HFF-Myc (cell line): Measurements from ENCODE around the gene SPACDR.
A peak's percentile ranks its signal among the peaks of the same experiment; 100 is the strongest.
"Not testable (repeated sequence)": the region's sequence is repeated elsewhere in the genome, so short reads cannot be mapped to it uniquely, and the experiment has no call there.

Experiments
- DNase-seq: peaks from one replicate; pipeline ENCODE4 v3.0.0-alpha.2; 2011; ENCODE audit warnings: low read depth; ENCODE audit errors: extremely low read depth
- H3K4me3 ChIP-seq: replicated peaks from 2 replicates; pipeline ENCODE4 v1.5.1; 2011; ENCODE audit warnings: low read depth, mild to moderate bottlenecking, control low read depth, low read length
- TF ChIP-seq, protein P1 (sequence below): IDR thresholded peaks from 2 replicates; pipeline ENCODE4 v1.5.1; 2012; ENCODE audit warnings: mild to moderate bottlenecking, low read depth, low read length, control low read depth; ENCODE audit errors: missing control alignments

SPACDR gene

DNA sequence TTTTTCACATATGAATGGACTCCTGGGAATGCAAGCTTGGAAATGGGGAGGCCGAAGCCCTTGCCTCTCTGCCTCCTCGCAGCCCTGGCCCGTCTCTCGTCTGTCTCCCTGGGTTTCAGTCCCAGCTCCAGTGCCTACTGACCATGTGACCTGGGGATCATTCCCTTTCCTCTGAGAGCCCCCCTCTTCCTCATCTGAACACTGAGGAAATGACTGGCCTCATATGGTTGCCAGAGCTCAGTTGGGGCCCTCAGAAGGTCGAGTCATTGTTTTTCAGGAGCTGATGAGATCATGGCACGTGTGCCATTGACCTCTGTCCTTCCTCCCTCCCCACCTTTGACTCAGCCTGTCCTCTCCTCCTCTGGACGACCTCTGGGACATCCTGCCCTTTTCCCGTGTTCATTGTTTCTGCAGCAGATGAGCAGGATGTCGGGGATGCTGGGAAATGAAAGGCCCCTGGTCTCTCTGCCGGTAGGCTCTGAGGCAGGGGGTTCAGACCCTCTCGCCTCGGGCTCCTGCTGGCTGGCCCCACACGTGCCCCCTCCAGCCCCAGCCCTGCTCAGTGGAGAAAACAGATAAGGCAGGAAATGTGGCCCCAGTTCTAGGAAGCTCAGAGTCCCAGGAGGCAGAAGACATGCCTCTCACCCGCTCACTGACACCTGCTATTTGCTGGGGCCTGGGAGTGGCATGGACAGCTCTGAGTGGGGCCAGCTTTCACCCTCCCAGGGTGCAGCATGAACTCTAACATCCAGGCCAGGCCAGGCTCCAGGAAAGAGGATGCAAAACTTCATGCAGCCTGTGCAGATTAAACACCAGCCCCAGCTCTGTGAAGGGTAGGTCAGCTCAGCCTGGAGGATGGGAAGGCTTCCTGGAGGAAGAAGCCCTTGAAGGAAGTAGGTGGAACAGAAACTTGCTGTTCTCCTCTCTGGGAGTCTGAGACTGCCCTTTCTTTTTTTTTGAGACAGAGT is 19.5 kb downstream of the SPACDR start:
- TF ChIP-seq, protein P1, sequence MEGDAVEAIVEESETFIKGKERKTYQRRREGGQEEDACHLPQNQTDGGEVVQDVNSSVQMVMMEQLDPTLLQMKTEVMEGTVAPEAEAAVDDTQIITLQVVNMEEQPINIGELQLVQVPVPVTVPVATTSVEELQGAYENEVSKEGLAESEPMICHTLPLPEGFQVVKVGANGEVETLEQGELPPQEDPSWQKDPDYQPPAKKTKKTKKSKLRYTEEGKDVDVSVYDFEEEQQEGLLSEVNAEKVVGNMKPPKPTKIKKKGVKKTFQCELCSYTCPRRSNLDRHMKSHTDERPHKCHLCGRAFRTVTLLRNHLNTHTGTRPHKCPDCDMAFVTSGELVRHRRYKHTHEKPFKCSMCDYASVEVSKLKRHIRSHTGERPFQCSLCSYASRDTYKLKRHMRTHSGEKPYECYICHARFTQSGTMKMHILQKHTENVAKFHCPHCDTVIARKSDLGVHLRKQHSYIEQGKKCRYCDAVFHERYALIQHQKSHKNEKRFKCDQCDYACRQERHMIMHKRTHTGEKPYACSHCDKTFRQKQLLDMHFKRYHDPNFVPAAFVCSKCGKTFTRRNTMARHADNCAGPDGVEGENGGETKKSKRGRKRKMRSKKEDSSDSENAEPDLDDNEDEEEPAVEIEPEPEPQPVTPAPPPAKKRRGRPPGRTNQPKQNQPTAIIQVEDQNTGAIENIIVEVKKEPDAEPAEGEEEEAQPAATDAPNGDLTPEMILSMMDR: no peak
- peak; percentile 48 for DNase-seq
- H3K4me3 ChIP-seq: no peak overlapping the region

DNA sequence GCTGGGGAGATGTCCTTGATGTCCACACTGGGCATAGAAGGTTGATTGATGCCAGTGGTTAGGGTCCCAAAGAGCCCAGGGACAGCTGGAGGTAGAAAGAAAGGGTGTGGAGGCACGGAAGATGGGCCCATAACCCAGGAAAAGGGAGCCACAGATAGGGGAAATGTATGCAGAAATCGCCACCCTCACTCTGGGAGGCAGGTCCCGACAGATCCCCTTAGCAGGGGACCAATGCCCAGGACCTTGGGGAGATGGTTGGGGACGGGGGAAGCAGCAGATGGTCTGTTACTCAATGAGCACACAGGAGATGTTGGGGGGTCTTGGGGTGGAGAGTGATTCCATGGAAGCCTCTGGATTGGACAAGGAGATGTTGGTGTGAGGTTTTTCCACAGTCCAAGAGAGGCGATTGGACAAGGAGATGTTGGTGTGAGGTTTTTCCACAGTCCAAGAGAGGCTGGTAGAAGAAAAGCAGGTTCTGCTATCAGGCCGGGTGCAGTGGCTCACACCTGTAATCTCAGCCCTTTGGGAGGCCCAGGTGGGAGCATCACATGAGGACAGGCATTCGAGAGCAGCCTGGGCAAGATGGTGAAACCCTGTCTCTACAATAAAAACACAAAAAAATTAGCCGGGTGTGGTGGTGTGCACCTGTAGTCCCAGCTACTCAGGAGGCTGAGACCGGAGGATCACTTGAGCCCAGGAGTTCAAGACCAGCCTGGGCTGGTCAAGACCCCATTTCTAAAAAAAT is 20.8 kb downstream of the SPACDR start:
- H3K4me3 ChIP-seq: no peak overlapping the region
- TF ChIP-seq, protein P1: no peak
- no peak for DNase-seq

DNA sequence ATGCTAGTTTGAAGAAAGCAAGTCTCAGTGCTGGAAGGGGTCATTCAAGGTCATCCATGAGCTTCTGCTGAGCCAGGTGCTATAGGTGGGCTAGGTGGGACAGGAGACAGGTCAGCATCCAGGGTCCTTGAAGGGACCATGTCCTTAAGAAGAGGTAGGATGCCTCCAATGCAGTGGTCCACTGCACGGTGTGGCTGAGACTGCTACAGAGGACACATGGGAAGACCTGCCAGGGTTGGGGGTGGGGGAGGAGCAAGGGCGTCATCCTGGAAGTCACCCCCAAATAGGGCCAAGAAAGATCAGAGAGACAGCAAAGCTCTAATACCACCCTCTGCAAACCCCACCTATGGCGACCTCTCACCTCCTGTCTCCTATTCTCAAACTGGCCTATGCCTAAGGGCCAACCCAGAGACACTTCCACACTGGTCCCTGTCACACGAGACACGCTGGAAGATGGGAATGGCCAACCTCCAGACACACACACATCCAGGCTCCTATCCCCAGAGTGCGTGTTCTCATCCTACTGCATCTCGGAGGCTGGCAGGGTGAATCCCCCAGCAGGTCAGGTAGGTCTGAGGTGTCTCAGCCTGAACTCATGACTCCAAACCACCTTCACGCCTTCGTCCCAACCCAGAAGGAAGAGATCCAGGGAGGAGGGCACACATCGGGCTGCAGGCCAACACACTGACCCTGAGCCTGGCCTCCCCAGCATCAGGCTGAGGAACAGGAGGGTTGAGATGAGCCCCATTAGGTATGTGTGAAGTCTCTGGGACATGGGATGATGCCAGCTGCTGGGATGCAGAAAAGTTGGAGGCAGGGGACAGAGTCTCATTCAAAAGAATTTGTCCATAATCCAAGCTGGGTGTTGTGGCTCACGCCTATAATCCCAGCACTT is 22.2 kb downstream of the SPACDR start:
- H3K4me3 ChIP-seq: no peak overlapping the region
- TF ChIP-seq, protein P1: no peak
- no peak for DNase-seq

DNA sequence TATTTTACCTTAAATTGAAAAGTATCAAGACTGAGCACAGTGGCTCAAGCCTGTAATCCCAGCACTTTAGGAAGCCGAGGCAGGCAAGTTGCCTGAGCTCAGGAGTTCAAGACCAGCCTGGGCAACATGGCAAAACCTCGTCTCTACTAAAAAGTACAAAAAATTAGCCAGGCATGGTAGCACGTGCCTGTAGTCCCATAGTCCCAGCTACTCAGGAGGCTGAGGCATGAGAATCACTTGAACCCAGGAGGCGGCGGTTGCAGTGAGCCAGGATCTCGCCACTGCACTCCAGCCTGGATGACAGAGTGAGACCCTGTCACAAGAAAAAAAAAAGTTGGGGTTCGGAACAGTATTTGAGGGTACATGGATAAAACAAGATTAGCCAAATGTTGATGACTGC is 24.8 kb downstream of the SPACDR start:
- not testable (repeated sequence) for H3K4me3 ChIP-seq, DNase-seq

DNA sequence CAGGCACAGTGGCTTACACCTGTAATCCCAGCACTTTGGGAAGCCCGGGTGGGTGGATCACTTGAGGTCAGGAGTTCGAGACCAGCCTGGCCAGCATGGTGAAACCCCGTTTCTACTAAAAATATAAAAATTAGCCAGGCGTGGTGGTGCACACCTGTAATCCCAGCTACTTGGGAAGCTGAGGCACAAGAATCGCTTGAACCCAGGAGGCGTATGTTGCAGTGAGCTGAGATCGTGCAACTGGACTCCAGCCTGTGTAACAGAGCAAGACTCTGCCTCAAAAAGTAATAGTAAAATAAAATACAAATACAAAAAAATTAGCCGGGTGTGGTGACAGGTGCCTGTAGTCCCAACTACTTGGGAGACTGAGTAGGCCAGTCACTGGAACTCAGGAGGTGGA is 25.3 kb downstream of the SPACDR start:
- DNase-seq, H3K4me3 ChIP-seq: not testable (repeated sequence)

DNA sequence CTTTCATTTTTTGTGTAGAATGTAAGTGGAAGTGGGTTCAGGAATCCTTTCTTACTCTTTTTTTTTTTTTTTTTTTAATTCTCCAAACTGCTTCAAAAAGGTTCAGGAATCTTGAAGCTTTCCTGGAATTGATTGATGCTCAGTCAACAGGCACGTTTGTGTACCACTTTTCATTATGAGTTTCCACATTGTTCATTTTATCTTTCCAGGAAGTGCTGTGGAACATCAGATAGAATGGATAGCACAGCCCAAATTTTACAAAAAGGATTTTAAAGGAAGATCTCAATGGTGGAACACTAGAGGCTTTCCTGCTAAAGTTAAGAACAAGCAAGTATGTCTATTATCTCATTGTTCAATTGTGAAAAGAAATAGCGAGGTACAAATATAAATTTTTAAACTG is 25.9 kb downstream of the SPACDR start:
- TF ChIP-seq, protein P1: no peak
- DNase-seq: no peak
- H3K4me3 ChIP-seq: no peak overlapping the region

DNA sequence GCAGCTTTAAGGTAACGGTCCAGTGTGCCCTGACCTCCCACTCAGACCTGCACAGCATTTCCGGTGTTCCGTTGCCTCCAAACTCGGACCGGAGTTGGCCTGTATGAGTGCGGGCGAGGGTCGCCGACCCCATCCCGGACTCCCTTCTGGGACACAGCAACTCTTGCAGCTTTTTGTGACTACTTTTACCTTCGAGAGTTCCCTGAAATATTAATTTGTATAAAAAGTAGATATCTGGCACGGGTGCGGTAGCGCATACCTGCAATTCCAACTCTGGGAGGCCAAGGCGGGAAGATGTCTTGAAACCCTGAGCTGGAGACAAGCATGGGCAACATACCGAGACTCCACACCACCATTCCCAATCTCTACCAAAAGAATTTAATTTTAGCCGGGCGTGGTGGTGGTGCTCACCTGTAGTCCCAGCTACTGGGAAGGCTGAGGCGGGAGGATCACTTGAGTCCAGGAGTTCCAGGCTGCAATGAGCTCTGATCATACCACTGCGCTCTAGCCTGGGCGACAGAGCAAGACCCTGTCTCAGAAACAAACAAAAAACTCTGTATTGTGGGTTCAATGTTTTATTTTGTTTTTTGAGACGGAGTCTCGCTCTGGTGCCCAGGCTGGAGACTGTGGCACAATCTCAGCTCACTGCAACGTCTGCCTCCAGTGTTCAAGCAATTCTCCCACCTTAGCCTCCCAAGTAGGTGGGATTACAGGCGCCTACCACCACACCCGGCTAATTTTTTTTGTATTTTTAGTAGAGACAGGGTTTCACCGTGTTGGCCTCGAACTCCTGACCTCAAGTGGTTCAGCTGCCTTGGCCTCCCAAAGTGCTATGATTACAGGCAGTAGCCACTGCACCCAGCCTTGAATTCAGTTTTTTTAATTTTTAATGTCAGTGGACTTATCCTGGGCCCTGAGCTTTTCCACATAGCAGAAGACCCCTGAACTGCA is 26.6 kb downstream of the SPACDR start:
- TF ChIP-seq, protein P1: no peak
- H3K4me3 ChIP-seq: peak overlapping the region; percentile 78; the same call in 1 of the 2 replicates
- DNase-seq: no peak
